ENCODE results near the gene TMEM238. TPM values are rescaled to one million over a fixed set of nuclear protein-coding genes. Genes with fewer than 3 reads are reported as not detected.

TMEM238 gene
- total RNA-seq, 1 donor from 2014 or later = 0.90 TPM

- no peak for DNase-seq (ENCODE audit: low spot score)
Measured at GRCh38 chr19:55382013-55382412, 2.1 kb downstream of the TMEM238 start.

- no peak for DNase-seq (ENCODE audit: low spot score)
Measured at GRCh38 chr19:55379174-55379573, 4.9 kb downstream of the TMEM238 start.

- DNase-seq (ENCODE audit: low spot score) = no peak
Measured at GRCh38 chr19:55377356-55378131, 6.5 kb downstream of the TMEM238 start.

- no peak for DNase-seq (ENCODE audit: low spot score)
Measured at GRCh38 chr19:55376241-55376933, 7.7 kb downstream of the TMEM238 start, which contains the start of gene TMEM190. Gene TMEM190, plus strand, starts transcription at chr19:55376826. Its CDS starts 28 bp downstream, at chr19:55376854.

GRCh38 chr19:55373993-55374757 is 9.9 kb downstream of the TMEM238 start:
- DNase-seq (ENCODE audit: low spot score) = no peak

GRCh38 chr19:55373306-55373992 is 10.6 kb downstream of the TMEM238 start:
- DNase-seq (ENCODE audit: low spot score) = no peak

GRCh38 chr19:55372316-55373081 is 11.6 kb downstream of the TMEM238 start:
- no peak for DNase-seq (ENCODE audit: low spot score)

- no peak for DNase-seq (ENCODE audit: low spot score)
Measured at GRCh38 chr19:55370305-55370988, 13.6 kb downstream of the TMEM238 start, which contains the start of gene IL11. Gene IL11, minus strand, starts transcription at chr19:55370463. Its CDS starts 153 bp downstream, at chr19:55370310.

- DNase-seq (ENCODE audit: low spot score) = no peak
Measured at GRCh38 chr19:55369653-55370304, 14.3 kb downstream of the TMEM238 start.

- no peak for DNase-seq (ENCODE audit: low spot score)
Measured at GRCh38 chr19:55368701-55369563, 15.2 kb downstream of the TMEM238 start.

- DNase-seq (ENCODE audit: low spot score) = no peak
Measured at GRCh38 chr19:55368106-55368505, 16.0 kb downstream of the TMEM238 start.

- DNase-seq (ENCODE audit: low spot score) = no peak
Measured at GRCh38 chr19:55366790-55367189, 17.3 kb downstream of the TMEM238 start.

GRCh38 chr19:55365964-55366363 is 18.1 kb downstream of the TMEM238 start:
- no peak for DNase-seq (ENCODE audit: low spot score)

GRCh38 chr19:55365245-55365644 is 18.8 kb downstream of the TMEM238 start:
- DNase-seq (ENCODE audit: low spot score) = no peak

- DNase-seq (ENCODE audit: low spot score) = no peak
Measured at GRCh38 chr19:55362990-55363716, 20.9 kb downstream of the TMEM238 start, which contains the start of gene GARIN5B. Gene GARIN5B, minus strand, starts transcription at chr19:55363260. Its CDS starts 194 bp downstream, at chr19:55363066.

- no peak for DNase-seq (ENCODE audit: low spot score)
Measured at GRCh38 chr19:55362174-55362989, 21.7 kb downstream of the TMEM238 start.
